IPS-20b (cell line): ENCODE data around the gene COL5A1.
"Not testable (repeated sequence)": the region's sequence is repeated elsewhere in the genome, so short reads cannot be mapped to it uniquely, and the experiment has no call there.

Source experiments
- H3K27ac ChIP-seq: one replicate; pipeline ENCODE4 v1.5.1; 2013; ENCODE audit warnings: low read length
- H3K27me3 ChIP-seq: 2 replicates; pipeline ENCODE4 v1.6.1; 2013; ENCODE audit warnings: mild to moderate bottlenecking, low read length, inconsistent platforms; ENCODE audit not compliant: insufficient read depth
- H3K36me3 ChIP-seq: 2 replicates; pipeline ENCODE4 v1.6.1; 2013; ENCODE audit warnings: low read depth, mild to moderate bottlenecking, inconsistent platforms, low read length, moderate library complexity; ENCODE audit not compliant: insufficient read depth
- H3K4me1 ChIP-seq: 2 replicates; pipeline ENCODE4 v1.6.1; 2013; ENCODE audit warnings: mild to moderate bottlenecking, control low read depth, inconsistent platforms, low read length, moderate library complexity; ENCODE audit not compliant: insufficient read depth
- H3K4me3 ChIP-seq: 2 replicates; pipeline ENCODE4 v1.5.1; 2013; ENCODE audit warnings: mild to moderate bottlenecking, low read length, inconsistent platforms
- H3K9ac ChIP-seq: 2 replicates; pipeline ENCODE4 v1.6.1; 2013; ENCODE audit warnings: low read depth, mild to moderate bottlenecking, inconsistent platforms, low read length, moderate library complexity
- H3K9me3 ChIP-seq: 2 replicates; pipeline ENCODE4 v1.6.1; 2013; ENCODE audit warnings: mild to moderate bottlenecking, low read depth, low read length, inconsistent platforms; ENCODE audit not compliant: insufficient read depth

COL5A1 gene

DNA sequence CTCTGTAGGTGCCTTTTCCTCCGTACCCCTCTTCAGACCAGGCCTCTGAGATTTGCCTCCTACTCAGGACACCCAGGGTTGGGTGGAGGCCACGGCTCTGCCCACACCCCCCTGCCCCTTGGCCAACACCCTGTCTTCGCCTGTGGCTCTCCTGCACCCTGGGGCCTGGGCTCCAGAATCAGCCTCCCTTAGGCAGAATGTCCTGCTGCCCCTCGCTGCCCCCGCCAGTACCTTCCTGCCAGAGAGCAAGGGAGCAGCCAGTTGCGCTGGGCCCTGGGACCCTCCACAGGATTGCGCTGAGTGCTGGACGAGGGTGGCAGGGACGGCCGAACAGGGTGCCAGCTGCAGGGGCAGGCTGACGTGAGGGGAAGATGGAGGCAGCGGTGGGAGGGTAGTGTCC lies 53.5 kb downstream of the COL5A1 start:
- H3K27ac ChIP-seq, result no peak overlapping the region
- H3K36me3 ChIP-seq, result no peaks in the 10 kb centered on the region
- H3K4me3 ChIP-seq, result no peak overlapping the region
- H3K4me1 ChIP-seq, result no peaks in the 10 kb centered on the region; the same call in 1 of the 2 replicates
- H3K9me3 ChIP-seq, result no peaks in the 10 kb centered on the region
- H3K9ac ChIP-seq, result no peak overlapping the region
- no peaks in the 10 kb centered on the region for H3K27me3 ChIP-seq

DNA sequence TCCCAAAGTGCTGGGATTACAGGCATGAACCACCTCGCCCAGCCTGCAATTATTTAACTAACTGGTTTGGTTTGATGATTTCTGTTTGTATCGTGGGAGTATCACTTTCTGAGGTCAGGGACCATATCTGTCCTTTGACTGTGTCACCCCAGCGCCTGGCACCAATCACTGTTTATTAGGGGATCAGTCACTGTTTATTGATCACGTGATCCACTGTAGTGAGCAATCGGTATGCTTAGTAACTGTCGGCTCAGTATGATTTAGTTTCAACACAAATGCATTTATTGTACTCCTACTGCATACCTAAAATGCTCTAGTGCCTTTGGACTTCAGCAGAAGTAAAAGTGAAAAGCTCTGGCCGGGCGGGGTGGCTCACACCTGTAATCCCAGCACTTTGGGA lies 54.8 kb downstream of the COL5A1 start:
- H3K27me3 ChIP-seq, result no peaks in the 10 kb centered on the region
- H3K9me3 ChIP-seq, result no peaks in the 10 kb centered on the region
- H3K27ac ChIP-seq, result no peak overlapping the region
- H3K36me3 ChIP-seq, result no peaks in the 10 kb centered on the region
- H3K4me1 ChIP-seq, result no peaks in the 10 kb centered on the region; the same call in 1 of the 2 replicates
- no peak overlapping the region for H3K4me3 ChIP-seq
- no peak overlapping the region for H3K9ac ChIP-seq

DNA sequence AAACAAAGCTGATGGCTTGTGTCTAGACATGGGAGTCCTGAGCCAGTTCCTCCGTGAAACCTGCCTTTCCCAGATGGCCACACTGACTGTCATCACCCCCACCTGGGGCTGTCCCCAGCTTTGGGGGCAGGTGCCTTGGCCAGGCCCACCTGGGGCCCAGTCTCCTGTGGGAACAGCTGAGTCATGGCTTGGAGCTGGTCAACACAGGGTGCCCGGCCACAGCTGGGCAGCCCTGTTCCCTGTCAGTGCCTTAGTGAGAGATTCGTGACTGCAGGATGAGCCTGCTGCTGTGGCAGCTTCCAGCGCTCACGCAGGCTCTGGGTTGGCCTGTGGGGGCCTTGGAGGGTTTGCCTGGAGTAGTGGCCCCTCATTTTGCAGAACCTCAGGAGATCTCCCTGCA lies 56.5 kb downstream of the COL5A1 start:
- no peak overlapping the region for H3K27ac ChIP-seq
- no peak overlapping the region for H3K9ac ChIP-seq
- no peaks in the 10 kb centered on the region; the same call in 1 of the 2 replicates for H3K4me1 ChIP-seq
- no peaks in the 10 kb centered on the region for H3K27me3 ChIP-seq
- H3K36me3 ChIP-seq, result no peaks in the 10 kb centered on the region
- H3K9me3 ChIP-seq, result no peaks in the 10 kb centered on the region
- H3K4me3 ChIP-seq, result no peak overlapping the region

DNA sequence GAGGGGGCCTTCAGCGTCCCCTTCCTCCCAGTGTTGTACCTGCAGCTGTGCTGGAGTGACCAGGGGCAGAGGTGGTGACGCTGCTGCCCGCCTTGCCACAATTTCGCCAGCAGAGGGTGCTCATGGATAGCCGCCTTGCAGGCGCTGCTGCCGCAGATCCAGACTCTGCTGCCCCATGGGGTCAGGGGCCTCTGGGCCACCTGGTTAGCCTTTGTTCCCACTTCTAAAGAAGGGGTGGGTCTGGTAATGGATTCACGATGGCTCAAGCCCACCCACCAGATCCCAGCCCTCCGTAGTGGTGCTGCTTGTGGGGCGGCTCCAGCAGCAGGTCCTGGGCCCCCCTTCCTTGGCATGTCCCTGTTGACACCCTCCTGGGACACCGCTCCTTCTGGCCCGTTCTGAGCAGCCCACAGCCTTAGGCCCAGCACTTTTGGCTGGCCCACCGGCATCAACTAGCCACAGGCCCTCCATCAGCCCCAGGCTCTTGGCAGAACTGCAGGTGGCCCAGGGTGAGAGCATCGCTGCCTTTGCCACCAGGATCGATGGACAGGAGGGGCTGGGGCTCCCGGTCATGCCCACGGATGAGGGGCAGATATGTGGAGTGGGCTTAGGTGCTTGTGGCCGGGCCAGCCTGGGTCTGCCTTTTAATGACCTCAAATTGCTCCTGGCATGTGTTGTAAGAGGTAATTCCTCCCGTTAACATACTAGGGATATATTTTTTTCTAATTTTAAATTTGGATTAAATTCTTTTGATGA lies 57.2 kb downstream of the COL5A1 start:
- Histone ChIP-seq H3K27me3 (no peaks in the 10 kb centered on the region), H3K36me3 (no peaks in the 10 kb centered on the region), H3K4me1 (no peaks in the 10 kb centered on the region; the same call in 1 of the 2 replicates)

DNA sequence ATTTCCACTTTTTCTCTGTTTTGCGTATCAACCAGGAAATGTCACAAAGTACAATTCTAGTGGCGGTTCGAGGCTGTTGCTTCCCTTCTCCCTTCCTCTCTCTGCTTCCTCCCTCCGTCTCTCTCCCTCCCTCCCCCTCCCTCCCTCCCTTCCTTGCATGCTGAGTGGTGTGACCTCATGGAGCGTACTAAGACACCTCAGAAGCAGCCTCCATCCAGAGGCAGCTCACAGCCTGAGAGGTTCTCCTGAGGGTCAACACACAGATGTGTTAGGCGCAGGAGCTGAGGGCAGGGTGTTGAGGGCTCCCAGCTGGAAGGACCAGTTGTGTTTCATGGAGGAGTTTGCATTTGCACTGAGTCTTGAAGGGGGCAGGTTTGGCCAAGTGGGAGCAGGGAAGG lies 57.7 kb downstream of the COL5A1 start:
- Histone ChIP-seq H3K27me3 (no peaks in the 10 kb centered on the region), H3K9me3 (no peaks in the 10 kb centered on the region), H3K9ac (no peak overlapping the region), H3K4me3 (no peak overlapping the region), H3K4me1 (no peaks in the 10 kb centered on the region; the same call in 1 of the 2 replicates), H3K27ac (no peak overlapping the region), H3K36me3 (no peaks in the 10 kb centered on the region)

More for the DNA sequence above, 57.2 kb downstream of the COL5A1 start:
- Histone ChIP-seq H3K27ac (no peak overlapping the region), H3K9ac (no peak overlapping the region), H3K4me3 (no peak overlapping the region), H3K9me3 (no peaks in the 10 kb centered on the region)

DNA sequence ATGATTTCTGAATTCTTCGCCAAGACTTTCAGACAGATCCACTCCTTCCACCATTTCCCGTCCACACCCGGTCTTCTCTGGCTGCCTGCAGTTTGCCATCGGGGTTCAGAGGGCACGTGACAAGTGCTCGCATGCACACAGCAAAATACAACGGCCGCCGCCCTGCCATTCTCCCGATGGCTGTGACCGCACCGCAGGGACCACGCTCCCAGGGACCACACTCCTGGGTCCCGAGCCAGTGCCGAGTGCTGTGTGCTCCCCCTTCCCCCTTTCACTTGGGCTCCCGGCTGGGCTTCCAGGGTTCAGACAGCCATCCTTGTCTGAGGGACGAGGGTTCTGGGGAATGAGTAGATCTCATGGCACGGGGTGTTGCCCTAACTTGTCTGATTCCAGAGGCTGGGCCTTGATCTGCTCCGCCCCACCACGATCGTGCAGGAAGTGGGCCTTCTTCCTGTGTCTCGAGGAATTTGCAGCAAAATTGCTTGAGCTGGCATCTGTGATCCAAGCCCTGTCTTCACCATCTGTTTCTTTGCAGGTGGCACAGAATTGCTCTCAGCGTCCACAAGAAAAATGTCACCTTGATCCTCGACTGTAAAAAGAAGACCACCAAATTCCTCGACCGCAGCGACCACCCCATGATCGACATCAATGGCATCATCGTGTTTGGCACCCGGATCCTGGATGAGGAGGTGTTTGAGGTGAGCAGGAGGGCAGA lies 59.2 kb downstream of the COL5A1 start:
- no peak overlapping the region for H3K4me3 ChIP-seq
- H3K36me3 ChIP-seq, result no peaks in the 10 kb centered on the region
- no peak overlapping the region for H3K27ac ChIP-seq
- no peak overlapping the region for H3K9ac ChIP-seq
- H3K27me3 ChIP-seq, result no peaks in the 10 kb centered on the region
- H3K4me1 ChIP-seq, result no peaks in the 10 kb centered on the region; the same call in 1 of the 2 replicates
- H3K9me3 ChIP-seq, result no peaks in the 10 kb centered on the region

DNA sequence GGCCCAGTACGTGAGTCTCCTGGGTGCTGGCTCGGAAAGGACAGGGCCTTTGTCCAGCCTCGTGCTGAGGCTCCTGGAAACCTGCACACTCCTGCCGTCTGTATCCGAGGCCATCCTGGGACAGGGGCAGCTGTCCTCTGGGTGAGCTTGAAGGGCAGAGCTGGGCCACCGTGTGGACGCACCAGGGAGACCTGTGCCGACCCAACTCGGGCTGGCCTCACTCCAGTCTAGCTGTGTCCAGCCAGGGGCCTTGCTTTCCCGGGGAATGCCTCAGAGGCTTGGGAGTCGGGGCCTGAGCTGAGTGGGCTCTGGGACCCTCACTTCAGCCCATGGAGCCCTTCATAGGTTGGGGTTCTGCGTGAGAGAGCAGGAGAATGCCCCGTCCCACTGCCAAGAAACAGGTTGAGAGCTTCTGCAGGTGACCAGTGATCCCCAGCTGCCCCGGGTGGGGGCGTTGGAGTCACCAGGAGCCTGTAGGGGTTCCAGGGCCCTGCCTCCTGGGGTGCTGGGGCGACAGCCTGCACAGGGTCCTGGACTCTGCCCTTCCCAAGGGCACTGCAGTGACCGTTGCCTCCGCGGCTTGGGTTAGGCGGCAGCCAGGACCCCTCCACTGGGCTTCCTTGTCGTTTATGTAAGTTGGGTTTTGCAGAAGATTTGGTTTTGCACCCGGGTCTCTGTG lies 60.1 kb downstream of the COL5A1 start:
- no peaks in the 10 kb centered on the region for H3K36me3 ChIP-seq
- no peaks in the 10 kb centered on the region; the same call in 1 of the 2 replicates for H3K4me1 ChIP-seq
- no peaks in the 10 kb centered on the region for H3K9me3 ChIP-seq
- H3K27me3 ChIP-seq, result no peaks in the 10 kb centered on the region
- H3K4me3 ChIP-seq, result no peak overlapping the region
- no peak overlapping the region for H3K9ac ChIP-seq
- H3K27ac ChIP-seq, result no peak overlapping the region

DNA sequence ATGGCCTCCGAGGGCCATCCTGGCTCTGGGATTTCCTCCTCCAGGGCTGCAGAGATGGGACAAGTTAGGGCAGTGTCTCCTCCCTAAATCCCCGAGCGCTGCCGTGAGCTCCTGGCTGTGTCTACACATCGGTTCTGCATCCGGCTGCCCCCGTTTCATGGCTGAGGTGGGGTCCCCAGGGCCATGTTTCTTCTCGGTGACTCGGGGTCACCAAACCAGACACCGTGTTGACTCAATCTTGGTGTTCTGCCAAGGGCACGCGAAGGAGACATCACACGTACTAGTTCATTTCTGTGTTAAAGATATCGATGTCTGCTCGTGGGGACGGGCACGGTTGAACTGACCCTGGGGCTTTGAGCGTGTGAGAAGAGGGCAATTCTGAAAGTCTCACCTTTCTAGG lies 60.7 kb downstream of the COL5A1 start:
- no peak overlapping the region for H3K27ac ChIP-seq
- H3K9ac ChIP-seq, result no peak overlapping the region
- no peak overlapping the region for H3K4me3 ChIP-seq
- H3K36me3 ChIP-seq, result no peaks in the 10 kb centered on the region
- H3K27me3 ChIP-seq, result no peaks in the 10 kb centered on the region
- H3K4me1 ChIP-seq, result no peaks in the 10 kb centered on the region; the same call in 1 of the 2 replicates
- H3K9me3 ChIP-seq, result no peaks in the 10 kb centered on the region

DNA sequence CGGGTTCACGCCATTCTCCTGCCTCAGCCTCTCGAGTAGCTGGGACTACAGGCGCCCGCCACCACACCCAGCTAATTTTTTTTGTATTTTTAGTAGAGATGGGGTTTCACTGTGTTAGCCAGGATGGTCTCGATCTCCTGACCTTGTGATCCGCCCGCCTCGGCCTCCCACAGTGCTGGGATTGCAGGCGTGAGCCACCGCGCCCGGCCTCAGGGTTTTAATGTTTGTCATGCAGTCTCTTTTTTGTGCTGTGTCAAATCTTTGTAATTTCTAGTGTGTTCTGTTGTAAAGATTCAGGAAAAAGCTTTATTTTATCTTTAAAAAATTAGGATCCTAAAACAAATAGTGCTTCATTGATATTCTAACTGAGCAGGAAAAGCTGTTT lies 62.1 kb downstream of the COL5A1 start:
- not testable (repeated sequence) for H3K27me3 ChIP-seq

DNA sequence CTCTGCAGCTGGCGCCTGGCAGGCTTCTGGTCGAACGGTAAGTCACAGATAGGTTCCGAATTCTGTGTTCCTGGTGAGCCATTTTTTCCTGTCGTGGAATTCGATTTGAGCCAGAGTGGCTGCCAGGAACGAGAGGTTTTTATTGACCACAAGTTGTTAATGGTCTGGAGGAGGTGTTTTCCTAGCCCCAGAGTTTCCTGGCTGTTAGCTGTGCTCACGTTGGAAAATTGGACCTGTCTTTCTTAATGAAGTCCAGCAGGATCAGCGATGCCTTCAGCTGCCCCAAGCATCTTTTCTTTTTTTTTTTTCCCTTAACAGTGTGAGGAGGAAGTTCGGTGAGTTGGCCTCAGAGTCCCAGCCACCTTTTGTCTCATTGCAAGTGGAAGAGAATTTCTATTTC lies 62.9 kb downstream of the COL5A1 start:
- H3K36me3 ChIP-seq, result no peaks in the 10 kb centered on the region
- H3K27ac ChIP-seq, result no peak overlapping the region
- H3K4me3 ChIP-seq, result no peak overlapping the region
- no peak overlapping the region for H3K9ac ChIP-seq
- H3K4me1 ChIP-seq, result no peaks in the 10 kb centered on the region
- H3K9me3 ChIP-seq, result no peaks in the 10 kb centered on the region
- no peaks in the 10 kb centered on the region for H3K27me3 ChIP-seq

More for the DNA sequence above, 62.1 kb downstream of the COL5A1 start:
- H3K27ac ChIP-seq, H3K9ac ChIP-seq, H3K9me3 ChIP-seq, H3K36me3 ChIP-seq, H3K4me1 ChIP-seq, H3K4me3 ChIP-seq: not testable (repeated sequence)

DNA sequence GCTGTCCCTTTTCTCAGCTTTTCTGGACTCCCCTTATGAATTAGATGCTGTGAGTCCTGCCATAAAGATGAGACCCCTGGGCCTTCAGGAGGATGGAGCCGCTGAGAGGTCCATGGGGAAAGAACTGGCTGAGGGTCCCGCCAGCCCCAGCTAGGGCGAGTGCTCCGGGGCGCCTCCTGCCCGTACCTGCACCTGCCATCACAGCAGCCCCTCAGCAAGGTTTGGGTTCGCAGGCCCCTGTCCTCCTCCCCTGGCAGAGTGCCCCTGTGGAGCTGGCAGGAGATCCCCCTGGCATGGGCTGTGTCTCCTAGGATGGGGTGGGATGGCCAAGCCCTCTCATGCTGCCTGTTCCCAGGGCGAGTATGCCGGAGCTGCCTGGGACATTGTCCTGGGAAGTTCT lies 64.2 kb downstream of the COL5A1 start:
- H3K9me3 ChIP-seq, result no peaks in the 10 kb centered on the region
- H3K27me3 ChIP-seq, result no peaks in the 10 kb centered on the region
- H3K36me3 ChIP-seq, result no peaks in the 10 kb centered on the region
- no peak overlapping the region for H3K27ac ChIP-seq
- no peak overlapping the region for H3K9ac ChIP-seq
- H3K4me3 ChIP-seq, result no peak overlapping the region
- H3K4me1 ChIP-seq, result no peaks in the 10 kb centered on the region
